GM23338 (cell line): ENCODE data around the gene BLOC1S5.

Experiments used
- EZH2 ChIP-seq: fragments of 200-600 bp; sonication (generic); IDR thresholded peaks from one replicate; pipeline ENCODE4 v1.8.0; 2017; ENCODE audit warnings: antibody characterized with exemption, mild to moderate bottlenecking, low read depth; ENCODE audit not compliant: unreplicated experiment
- ZNF331 ChIP-seq: fragments of 250-450 bp; sonication (Bioruptor Pico); IDR thresholded peaks from 2 replicates; pipeline ENCODE4 v1.5.0; 2020; ENCODE audit warnings: low read depth, mild to moderate bottlenecking, moderate library complexity

DNA sequence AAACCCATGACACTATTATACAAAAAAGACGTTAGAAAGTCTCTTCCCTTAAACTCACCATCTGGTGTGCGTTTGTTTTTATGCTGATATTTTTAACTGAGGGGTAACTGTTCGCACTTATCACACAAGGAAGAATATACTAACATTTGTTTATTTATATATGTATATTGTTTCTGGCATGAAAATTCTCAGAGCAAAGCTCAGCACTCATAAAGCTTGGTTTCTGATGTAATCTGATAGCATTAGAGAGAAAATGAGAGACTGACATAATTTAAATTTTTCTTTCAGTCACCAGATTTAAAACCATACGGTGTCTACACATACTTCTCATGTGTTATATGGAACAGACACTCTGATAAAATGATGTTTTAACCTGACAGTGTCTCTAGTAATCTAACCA is 6.9 kb downstream of the BLOC1S5 start:
- no peak for TF ChIP-seq ZNF331
- TF ChIP-seq EZH2 = no peak
